Suprapubic skin (tissue), 4 donors: Measurements from ENCODE around the gene RNPEPL1.

Source experiments
- POLR2A ChIP-seq, 2 donors: fragments of 450-650 bp; IDR thresholded peaks; one replicate each; pipeline ENCODE4 v1.6.1; 2017; ENCODE audit warnings: antibody characterized with exemption in 2 of 2, mild to moderate bottlenecking in 2 of 2, moderate library complexity in 2 of 2
- POLR2AphosphoS5 ChIP-seq, 3 donors: sonication (generic); formaldehyde crosslinking; IDR thresholded peaks; one replicate each; pipeline ENCODE4 v1.6.1; 2017; ENCODE audit warnings: antibody characterized with exemption in 3 of 3
- TF ChIP-seq, protein P1 (sequence below), 2 donors: fragments of 200-600 bp in 1 of 2; fragments of 450-650 bp in 1 of 2; sonication (generic) in 1 of 2; IDR thresholded peaks; one replicate each; pipeline ENCODE4 v1.5.1; 2016 to 2019; ENCODE audit warnings: antibody characterized with exemption in 2 of 2, mild to moderate bottlenecking in 1 of 2, moderate library complexity in 1 of 2

DNA sequence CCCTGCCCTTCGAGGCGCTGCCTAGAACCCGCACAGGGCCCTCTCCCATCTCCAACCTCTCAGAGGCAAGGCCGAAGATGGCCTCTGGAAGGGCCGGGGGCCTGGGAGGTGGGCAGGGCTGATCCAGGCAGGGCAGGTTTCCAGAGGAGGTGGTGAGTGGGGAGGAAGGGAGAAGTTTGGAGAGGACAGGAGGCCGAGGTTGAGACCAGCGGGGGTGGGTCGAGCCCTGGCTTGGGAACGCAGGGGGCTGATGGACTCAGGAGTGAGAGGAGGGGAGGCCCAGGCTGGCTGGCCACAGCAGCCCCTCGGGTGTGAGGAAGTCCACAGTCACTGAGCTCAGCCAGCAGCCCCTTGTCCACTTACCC, 28.8 kb downstream of the RNPEPL1 start:
- TF ChIP-seq, protein P1, sequence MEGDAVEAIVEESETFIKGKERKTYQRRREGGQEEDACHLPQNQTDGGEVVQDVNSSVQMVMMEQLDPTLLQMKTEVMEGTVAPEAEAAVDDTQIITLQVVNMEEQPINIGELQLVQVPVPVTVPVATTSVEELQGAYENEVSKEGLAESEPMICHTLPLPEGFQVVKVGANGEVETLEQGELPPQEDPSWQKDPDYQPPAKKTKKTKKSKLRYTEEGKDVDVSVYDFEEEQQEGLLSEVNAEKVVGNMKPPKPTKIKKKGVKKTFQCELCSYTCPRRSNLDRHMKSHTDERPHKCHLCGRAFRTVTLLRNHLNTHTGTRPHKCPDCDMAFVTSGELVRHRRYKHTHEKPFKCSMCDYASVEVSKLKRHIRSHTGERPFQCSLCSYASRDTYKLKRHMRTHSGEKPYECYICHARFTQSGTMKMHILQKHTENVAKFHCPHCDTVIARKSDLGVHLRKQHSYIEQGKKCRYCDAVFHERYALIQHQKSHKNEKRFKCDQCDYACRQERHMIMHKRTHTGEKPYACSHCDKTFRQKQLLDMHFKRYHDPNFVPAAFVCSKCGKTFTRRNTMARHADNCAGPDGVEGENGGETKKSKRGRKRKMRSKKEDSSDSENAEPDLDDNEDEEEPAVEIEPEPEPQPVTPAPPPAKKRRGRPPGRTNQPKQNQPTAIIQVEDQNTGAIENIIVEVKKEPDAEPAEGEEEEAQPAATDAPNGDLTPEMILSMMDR (IDR thresholded peaks at IDR 0.05): no peak
- no peak for TF ChIP-seq POLR2A (IDR thresholded peaks at IDR 0.05)
- no peak for TF ChIP-seq POLR2AphosphoS5 (IDR thresholded peaks at IDR 0.05)
